HepG2 (cell line): ENCODE results near the gene COQ8B. TPM values are rescaled to one million over a fixed set of nuclear protein-coding genes. Genes with fewer than 3 reads are reported as not detected.

ENCODE experiments used
- ATAC-seq: fragments of 200-7000 bp; cut with Tn5 transposase; 3 replicates; pipeline ENCODE4 v1.9.1; 2020; ENCODE audit warnings: mild to moderate bottlenecking, moderate library complexity
- BruUV-seq: library from RNA; stranded (reverse); fragments of 400-500 nt; replicated peaks from 2 replicates; lab custom pipeline; 2021; lab: Mats Ljungman, UMichigan
- CTCF ChIA-PET: fragments of 300-600 bp; formaldehyde crosslinking; extraction: SDS; loops from one replicate; lab custom pipeline; 2021; ENCODE audit warnings: low total read pairs, inconsistent platforms, low intra/inter-chr PET ratio; lab: Yijun Ruan, JAX
- POLR2A ChIA-PET: fragments of 350-600 bp; sonication (Branson Sonifier 250); formaldehyde crosslinking; loops from one replicate; lab custom pipeline; 2020; ENCODE audit warnings: antibody characterized with exemption, inconsistent platforms; lab: Yijun Ruan, JAX
- DNase-seq: peaks from one replicate; pipeline ENCODE4 v3.0.0-alpha.2; 2015; ENCODE audit warnings: low spot score
- FAIRE-seq: peaks from 3 replicates; lab custom pipeline; 2011; peaks lifted over from hg19 to GRCh38; lab: Jason Lieb, UNC
- H2AFZ ChIP-seq: one replicate; pipeline ENCODE4 v1.6.1; 2011; ENCODE audit warnings: low read length, inconsistent platforms
- H3K27ac ChIP-seq: fragments of 300-600 bp; 3 replicates; pipeline ENCODE4 v1.8.0; 2011; ENCODE audit warnings: mixed run types, mild to moderate bottlenecking, mixed read lengths, low read length, inconsistent platforms; ENCODE audit not compliant: insufficient read depth; ENCODE audit errors: extremely low read length
- H3K27me3 ChIP-seq, 2 experiments: fragments of 200-600 bp in 1 of 2; 2 replicates in 1 of 2; 3 replicates in 1 of 2; pipeline versions ENCODE4 v1.6.0 to v1.8.0; 2011; ENCODE audit warnings: low read length in 2 of 2, mild to moderate bottlenecking in 2 of 2, moderate library complexity in 2 of 2, inconsistent platforms in 1 of 2; ENCODE audit not compliant: insufficient read depth in 2 of 2, control insufficient read depth in 1 of 2
- H3K36me3 ChIP-seq, 2 experiments: fragments of 200-600 bp in 1 of 2; replicated peaks in 1 of 2; 2 replicates in 1 of 2; 3 replicates in 1 of 2; pipeline versions ENCODE4 v1.5.1 to v1.8.0; 2011; ENCODE audit warnings: low read length in 2 of 2, inconsistent platforms in 1 of 2; ENCODE audit not compliant: insufficient read depth in 2 of 2, control insufficient read depth in 1 of 2
- H3K4me1 ChIP-seq: 2 replicates; pipeline ENCODE4 v1.5.1; 2012; ENCODE audit warnings: low read length, inconsistent platforms; ENCODE audit not compliant: insufficient read depth
- H3K4me2 ChIP-seq: 2 replicates; pipeline ENCODE4 v1.6.0; 2011; ENCODE audit warnings: low read depth, low read length, inconsistent platforms
- H3K4me3 ChIP-seq, 3 experiments: fragments of 200-600 bp in 1 of 3; sonication (generic), shearing (Covaris generic) in 1 of 3; replicated peaks in 1 of 3; 2 replicates each; pipeline ENCODE4 v1.5.1; 2011 to 2016; ENCODE audit warnings: low read length in 3 of 3, inconsistent platforms in 2 of 3, low read depth in 2 of 3, mild to moderate bottlenecking in 2 of 3, control low read depth in 1 of 3, mixed read lengths in 1 of 3; ENCODE audit not compliant: insufficient read depth in 1 of 3
- H3K79me2 ChIP-seq: one replicate; pipeline ENCODE4 v1.6.1; 2011; ENCODE audit warnings: low read length, inconsistent platforms; ENCODE audit not compliant: insufficient read depth
- H3K9ac ChIP-seq: 2 replicates; pipeline ENCODE4 v1.6.0; 2011; ENCODE audit warnings: mild to moderate bottlenecking, low read depth, low read length, inconsistent platforms; ENCODE audit not compliant: insufficient read depth
- H3K9me3 ChIP-seq: 2 replicates; pipeline ENCODE4 v1.5.1; 2012; ENCODE audit warnings: mild to moderate bottlenecking, low read length
- H4K20me1 ChIP-seq: 2 replicates; pipeline ENCODE4 v1.6.0; 2011; ENCODE audit warnings: inconsistent platforms, mild to moderate bottlenecking, low read length, moderate library complexity; ENCODE audit not compliant: insufficient read depth
- HMGXB4 ChIP-seq, 2 experiments: sonication (generic) in 1 of 2; formaldehyde crosslinking in 1 of 2; IDR thresholded peaks; 2 replicates each; pipeline versions ENCODE4 v1.4.0 to v1.6.1; 2018 to 2020; ENCODE audit warnings: missing genetic modification reagents in 2 of 2, borderline replicate concordance in 1 of 2, low read depth in 1 of 2, mild to moderate bottlenecking in 1 of 2, missing biosample characterization in 1 of 2
- RCOR2 ChIP-seq: IDR thresholded peaks from 2 replicates; pipeline ENCODE4 v1.6.1; 2016; ENCODE audit warnings: missing biosample characterization, missing genetic modification reagents
- THAP7 ChIP-seq: sonication (generic); formaldehyde crosslinking; IDR thresholded peaks from 2 replicates; pipeline ENCODE4 v1.8.1; 2023; ENCODE audit warnings: mild to moderate bottlenecking, missing genetic modification reagents
- U2AF2 ChIP-seq: fragments of 200-400 bp; formaldehyde crosslinking; IDR thresholded peaks from 2 replicates; pipeline ENCODE4 v1.6.1; 2017; ENCODE audit warnings: low read depth, mild to moderate bottlenecking, low read length
- ZNF317 ChIP-seq: sonication (generic); formaldehyde crosslinking; IDR thresholded peaks from 2 replicates; pipeline ENCODE4 v1.5.0; 2020; ENCODE audit warnings: mild to moderate bottlenecking, missing genetic modification reagents
- ZNF441 ChIP-seq: sonication (generic); formaldehyde crosslinking; IDR thresholded peaks from 2 replicates; pipeline ENCODE4 v1.7.0; 2021; ENCODE audit warnings: missing genetic modification reagents, borderline replicate concordance
- ZNF672 ChIP-seq: sonication (generic); formaldehyde crosslinking; IDR thresholded peaks from 2 replicates; pipeline ENCODE4 v1.8.1; 2022; ENCODE audit warnings: missing genetic modification reagents
- WGBS: methylation state at CpG from one replicate; pipeline ENCODE4 v1.1.6; 2017; ENCODE audit warnings: low lambda C conversion rate; 5-methylcytosine and 5-hydroxymethylcytosine counted together
- in situ Hi-C: cut with HindIII; loops from 2 replicates; pipeline ENCODE4 v1.10.0; 2017; ENCODE audit warnings: low pct_unique_long_range_greater_than_20kb; ENCODE audit not compliant: extremely low pct_ligation_motif_present
- intact Hi-C: fragments of 100-400 bp; cut with micrococcal nuclease; formaldehyde crosslinking; loops from one replicate; pipeline ENCODE4 v1.10.0; 2022; ENCODE audit not compliant: unreplicated experiment
- polyA plus RNA-seq, 8 experiments: library from polyadenylated mRNA; depleted of rRNA in 3 of 8; stranded (reverse) in 7 of 8; unstranded in 1 of 8; fragments of >200 nt; fragmentation: Illumina TruSeq in 4 of 8; extraction: Trizol in 4 of 8; gene quantifications; 2 replicates each; pipeline versions ENCODE4 v1.2.1 to v1.2.3, GENCODE V29; 2011 to 2016; ENCODE audit warnings: low read depth in 4 of 8, missing spikeins in 1 of 8, mixed read lengths in 1 of 8; ENCODE audit not compliant: insufficient read depth in 1 of 8
- total RNA-seq, 5 experiments: library from RNA; depleted of rRNA; stranded (reverse); fragments of >200 nt; fragmentation: Illumina TruSeq; extraction: Trizol; gene quantifications; 2 replicates each; pipeline ENCODE4 v1.2.3, GENCODE V29; 2016; ENCODE audit warnings: low read depth in 1 of 5

The COQ8B gene
- total and polyA plus RNA-seq, 2 of the 13 experiments (the other 11 are each of a cell fraction or from before 2014, with no cell fraction given), result 12.3 to 17.2 TPM

GRCh38 chr19:40684280-40684679 is 32.4 kb downstream of the COQ8B start:
- Histone ChIP-seq H3K4me2 (no peak overlapping the region), H3K4me1 (no peaks in the 10 kb centered on the region), H3K4me3 (no peak overlapping the region), H3K79me2 (no peaks in the 10 kb centered on the region), H3K27ac (no peak overlapping the region), H4K20me1 (no peaks in the 10 kb centered on the region), H3K9me3 (no peaks in the 10 kb centered on the region), H3K36me3 (no peaks in the 10 kb centered on the region), H3K9ac (no peak overlapping the region), H2AFZ (no peak overlapping the region), H3K27me3 (no peaks in the 10 kb centered on the region)
- no peak for DNase-seq
- FAIRE-seq, result no peak
- ATAC-seq, result no peak
- in situ Hi-C loops (no loop called here), intact Hi-C loops (no loop called here)
- no peak for TF ChIP-seq ZNF672 (CRISPR knock-in tag)
- TF ChIP-seq ZNF317, result no peak
- no peak for TF ChIP-seq U2AF2
- no peak for TF ChIP-seq THAP7
- TF ChIP-seq ZNF441 (CRISPR knock-in tag), result no peak
- TF ChIP-seq RCOR2 (CRISPR knock-in tag), result no peak
- no peak for TF ChIP-seq HMGXB4 (CRISPR knock-in tag; IDR thresholded peaks at IDR 0.05; ENCODE audit: borderline replicate concordance in 1 of 2, low read depth in 1 of 2)
- ChIA-PET POLR2A (no interaction called here), CTCF (no interaction called here)
- WGBS, result 93% methylated on average over 32 of the region's 32 CpGs
- BruUV-seq, result no TSS peak
